HG03196 (cell line): ENCODE results near the gene CHD3.
A peak's percentile ranks its signal among the peaks of the same experiment; 100 is the strongest.

Experiments used
- ATAC-seq: cut with Tn5 transposase; IDR thresholded peaks from one replicate; pipeline ENCODE4 v1.9.1; 2021; ENCODE audit not compliant: unreplicated experiment

Gene CHD3

DNA sequence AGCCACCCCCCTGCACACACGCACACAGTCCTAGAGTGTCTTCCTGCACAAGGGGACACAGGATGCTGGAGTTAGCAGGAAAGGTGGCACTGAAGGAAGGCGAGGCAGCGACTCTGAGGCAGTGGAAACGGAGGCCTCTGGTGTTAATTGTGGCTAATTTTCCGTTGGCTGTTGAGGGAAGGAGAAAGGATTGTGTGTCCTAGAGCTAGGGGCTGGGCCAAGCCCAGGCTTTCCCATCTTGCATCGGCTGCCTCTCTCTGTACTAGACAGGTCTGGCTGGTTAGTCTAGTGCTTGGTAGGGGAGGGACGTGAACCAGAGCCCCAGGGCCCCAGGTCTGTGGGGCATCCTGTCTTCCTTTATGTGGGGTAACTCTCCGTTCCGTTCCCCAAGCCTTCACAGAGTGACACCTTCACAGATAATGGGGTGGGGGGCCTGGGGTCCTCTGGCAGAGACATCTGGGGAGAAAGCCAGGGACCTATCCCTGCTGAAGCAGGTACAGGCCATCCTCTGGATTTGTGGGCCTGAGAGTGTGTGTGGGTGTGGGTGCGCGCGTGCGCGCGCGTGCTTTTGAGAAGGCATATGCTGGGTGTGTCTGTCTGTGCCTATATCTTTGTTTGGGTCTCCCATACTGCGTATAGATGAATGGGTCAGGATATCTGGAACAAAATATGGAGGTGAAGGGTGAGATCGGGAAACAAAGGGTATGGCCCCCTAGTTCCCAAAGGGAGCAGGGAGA lies at the start of gene CHD3:
CHD3 (plus strand) TSS at position 606 of the 737 bp plus-strand sequence. CDS start 212 bp downstream, outside the sequence.
- no peak for ATAC-seq

DNA sequence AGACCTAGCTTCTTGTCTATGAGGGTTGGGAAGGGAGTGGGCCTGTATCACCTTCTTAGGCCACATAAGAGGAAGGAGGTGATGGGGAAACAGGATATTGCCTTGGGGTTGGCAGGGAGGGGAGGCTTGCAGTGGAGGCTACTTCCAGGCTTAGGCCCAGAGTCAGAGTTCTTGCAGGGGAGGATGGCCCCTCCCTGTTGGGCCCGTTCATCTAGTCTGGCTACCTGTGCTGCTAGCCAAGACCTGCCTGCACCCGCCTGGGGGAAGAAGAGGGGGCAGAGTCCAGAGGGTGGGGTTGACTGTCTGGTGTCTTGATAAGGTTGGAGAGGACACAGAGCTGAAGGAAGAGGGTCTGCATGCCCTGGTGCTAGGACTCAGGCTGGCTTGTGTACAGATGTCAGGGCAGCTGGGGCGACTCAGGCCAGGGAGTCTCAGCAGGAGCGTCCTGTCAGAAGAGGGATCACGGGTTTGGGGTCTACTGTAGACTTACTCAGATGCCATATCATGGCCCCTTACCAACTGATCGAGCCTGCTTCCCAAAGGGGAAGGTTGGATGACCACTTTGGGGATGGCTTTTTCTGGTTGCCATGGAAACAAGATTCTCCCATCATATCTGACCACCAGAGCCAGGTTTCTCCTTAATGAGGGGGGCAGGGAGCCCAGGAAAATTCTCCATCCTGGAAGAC lies 49.3 kb upstream of the CHD3 start:
- ATAC-seq, result no peak

DNA sequence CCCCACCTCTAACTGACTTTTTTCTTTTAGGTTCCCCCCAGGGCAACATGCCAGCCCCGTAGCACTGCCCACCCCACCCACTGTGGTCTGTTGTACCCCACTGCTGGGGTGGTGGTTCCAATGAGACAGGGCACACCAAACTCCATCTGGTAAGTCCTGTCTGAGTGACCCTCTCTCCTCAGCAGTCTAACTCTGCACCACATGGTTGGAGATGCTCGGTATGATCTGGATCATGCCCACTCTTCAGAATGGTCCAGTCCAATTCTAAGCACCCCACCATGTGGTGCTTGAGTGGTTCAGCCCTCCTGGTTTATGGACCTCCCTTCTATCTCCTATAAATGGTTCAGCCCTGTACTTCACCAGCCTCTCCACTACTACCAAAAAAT lies 48.7 kb upstream of the CHD3 start:
- ATAC-seq, result no peak

DNA sequence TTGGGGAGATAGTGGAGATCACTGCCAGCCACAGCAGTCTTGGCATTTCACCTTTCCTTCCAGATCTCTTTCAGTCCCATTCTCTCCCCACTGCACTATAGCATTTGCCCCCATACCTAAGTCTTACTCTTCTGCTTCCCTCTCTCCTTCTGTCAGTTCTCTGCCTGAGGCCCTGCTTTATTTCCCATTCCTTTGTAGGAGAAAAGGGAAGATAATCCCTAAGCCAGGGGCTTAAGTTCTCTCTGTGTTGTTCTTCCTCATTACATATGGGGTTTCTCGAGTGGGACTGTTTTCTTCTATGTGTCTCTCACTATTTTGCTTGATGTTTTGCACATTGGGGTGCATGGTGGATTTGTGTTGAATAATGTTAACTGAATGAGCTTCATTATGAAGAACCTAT lies 48.1 kb upstream of the CHD3 start:
- no peak for ATAC-seq

- no peak for ATAC-seq
Measured at GRCh38 chr17:7840875-7841274, 47.7 kb upstream of the CHD3 start.

- ATAC-seq, result peak; percentile 19
Measured at GRCh38 chr17:7841396-7841914, 47.1 kb upstream of the CHD3 start.

GRCh38 chr17:7841915-7842379 lies 46.6 kb upstream of the CHD3 start:
- ATAC-seq, result peak; percentile 20

DNA sequence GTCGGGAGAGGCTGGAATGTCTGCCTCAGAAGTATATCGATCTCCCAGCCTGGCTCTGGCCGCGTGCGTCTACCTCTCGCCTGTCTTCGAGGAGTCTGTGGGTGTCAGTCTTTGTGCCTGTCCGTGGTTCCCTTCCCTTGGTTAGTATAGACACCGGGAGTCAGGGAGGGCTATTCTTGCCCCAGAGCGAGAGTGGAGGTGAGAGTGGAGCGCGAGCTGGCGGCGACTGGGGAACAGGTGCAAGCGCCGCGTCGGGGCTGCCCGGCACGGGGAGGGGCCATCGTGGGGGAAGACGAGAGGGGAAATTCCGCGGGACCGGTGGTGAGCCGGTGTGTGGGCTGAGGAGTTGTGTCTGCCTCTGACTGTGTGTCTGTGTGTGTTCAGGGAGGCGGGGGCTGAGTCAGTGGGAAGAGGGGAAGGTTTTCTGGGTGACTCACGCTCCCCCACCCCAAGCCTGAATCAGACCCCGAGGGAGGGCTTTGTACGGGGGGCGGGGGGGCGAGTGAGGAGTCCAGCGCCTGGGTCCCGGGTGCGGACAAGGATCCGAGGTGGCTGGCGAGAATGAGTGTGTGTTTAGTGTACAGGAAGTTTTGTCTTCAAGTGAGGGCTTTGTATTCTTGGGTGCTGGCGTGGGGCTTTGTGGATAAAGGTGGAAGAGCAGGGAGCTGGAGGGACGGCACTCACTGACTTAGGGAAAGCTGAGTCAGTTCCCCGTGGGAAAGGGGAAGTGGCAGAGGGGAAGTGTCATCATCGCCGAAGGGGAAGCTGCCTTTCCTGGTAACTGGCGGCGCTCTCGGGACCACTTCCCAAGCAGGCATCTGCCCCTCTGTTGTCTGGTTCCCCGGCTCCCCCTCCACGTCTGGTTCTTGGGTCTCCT lies 46.0 kb upstream of the CHD3 start:
- peak; percentile 28 for ATAC-seq

DNA sequence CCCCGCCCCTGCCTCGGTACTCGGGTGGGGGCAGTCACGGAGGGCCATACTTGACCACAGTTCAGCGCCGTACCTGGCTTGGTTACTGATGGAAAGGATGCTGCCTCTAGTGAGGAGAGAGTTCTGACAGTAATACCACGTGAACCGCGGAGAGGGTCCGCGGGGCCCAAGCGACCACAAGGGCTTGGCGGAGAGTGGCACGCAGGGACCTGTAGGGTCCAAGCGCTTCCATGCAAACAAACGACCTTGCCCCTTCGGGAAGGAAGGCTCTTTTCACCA lies 45.4 kb upstream of the CHD3 start:
- no peak for ATAC-seq

DNA sequence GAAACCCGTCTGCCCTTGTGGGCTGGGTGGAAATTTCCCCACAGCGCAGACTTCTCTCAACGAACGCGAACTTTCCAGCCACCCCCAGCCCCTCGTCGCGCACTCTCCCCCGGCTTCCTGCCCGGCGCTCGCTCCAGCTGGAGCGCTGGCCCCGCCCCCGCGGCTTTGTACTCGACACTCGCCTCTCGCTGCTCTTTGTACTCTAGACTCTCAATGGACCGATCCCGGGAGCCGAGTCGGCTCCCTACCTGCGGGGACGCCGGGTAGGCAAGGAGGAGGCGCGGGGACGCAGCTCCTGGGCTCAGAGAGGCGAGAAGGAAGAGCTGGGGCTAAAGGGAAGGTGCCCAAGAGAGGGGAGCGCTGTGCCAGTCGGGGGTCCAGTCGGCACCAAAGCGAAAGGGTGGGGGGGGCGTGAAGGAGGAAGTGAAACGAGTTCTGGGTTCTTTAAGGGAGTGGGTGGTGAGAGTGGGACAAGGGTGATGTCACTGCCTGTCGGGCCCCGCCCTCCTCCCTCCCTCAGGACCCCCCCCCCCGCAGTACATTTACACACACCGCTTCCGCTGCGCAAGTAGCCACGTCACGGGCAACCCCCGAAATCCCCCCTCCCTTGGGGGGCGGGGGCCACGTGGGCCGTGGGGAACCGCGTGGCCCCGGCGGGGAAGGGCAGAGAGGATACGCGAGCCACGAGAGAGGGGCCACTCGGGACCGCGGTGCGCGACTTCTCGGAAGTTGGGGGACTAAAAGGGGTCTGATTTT lies 44.9 kb upstream of the CHD3 start:
- peak; percentile 24 for ATAC-seq

- peak; percentile 42 for ATAC-seq
Measured at GRCh38 chr17:7844292-7845154, 44.1 kb upstream of the CHD3 start.

GRCh38 chr17:7845359-7846062 lies 43.1 kb upstream of the CHD3 start:
- ATAC-seq, result no peak

DNA sequence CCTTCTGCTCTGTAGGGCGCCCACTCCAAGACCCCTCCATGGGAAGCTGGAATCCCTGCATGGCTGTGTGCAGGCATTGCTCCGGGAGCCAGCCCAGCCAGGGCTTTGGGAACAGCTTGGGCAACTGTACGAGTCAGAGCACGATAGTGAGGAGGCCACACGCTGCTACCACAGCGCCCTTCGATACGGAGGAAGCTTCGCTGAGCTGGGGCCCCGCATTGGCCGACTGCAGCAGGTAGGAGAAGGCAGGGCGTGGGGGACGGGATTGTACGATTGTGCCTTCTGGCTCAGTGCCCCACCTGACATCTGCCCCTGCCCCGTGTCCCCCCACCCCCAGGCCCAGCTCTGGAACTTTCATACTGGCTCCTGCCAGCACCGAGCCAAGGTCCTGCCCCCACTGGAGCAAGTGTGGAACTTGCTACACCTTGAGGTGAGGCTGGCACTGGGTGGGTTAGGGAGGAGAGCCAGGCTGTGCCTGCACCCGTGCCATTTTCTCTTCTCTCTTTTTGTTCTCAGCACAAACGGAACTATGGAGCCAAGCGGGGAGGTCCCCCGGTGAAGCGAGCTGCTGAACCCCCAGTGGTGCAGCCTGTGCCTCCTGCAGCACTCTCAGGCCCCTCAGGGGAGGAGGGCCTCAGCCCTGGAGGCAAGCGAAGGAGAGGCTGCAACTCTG lies 42.4 kb upstream of the CHD3 start:
- no peak for ATAC-seq

GRCh38 chr17:7846765-7847661 lies 41.6 kb upstream of the CHD3 start:
- ATAC-seq, result no peak

DNA sequence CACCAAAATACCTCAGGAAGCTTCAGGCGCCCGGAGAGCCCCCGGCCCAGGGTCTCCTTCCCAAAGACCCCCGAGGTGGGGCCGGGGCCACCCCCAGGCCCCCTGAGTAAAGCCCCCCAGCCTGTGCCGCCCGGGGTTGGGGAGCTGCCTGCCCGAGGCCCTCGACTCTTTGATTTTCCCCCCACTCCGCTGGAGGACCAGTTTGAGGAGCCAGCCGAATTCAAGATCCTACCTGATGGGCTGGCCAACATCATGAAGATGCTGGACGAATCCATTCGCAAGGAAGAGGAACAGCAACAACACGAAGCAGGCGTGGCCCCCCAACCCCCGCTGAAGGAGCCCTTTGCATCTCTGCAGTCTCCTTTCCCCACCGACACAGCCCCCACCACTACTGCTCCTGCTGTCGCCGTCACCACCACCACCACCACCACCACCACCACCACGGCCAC lies 40.4 kb upstream of the CHD3 start:
- no peak for ATAC-seq

DNA sequence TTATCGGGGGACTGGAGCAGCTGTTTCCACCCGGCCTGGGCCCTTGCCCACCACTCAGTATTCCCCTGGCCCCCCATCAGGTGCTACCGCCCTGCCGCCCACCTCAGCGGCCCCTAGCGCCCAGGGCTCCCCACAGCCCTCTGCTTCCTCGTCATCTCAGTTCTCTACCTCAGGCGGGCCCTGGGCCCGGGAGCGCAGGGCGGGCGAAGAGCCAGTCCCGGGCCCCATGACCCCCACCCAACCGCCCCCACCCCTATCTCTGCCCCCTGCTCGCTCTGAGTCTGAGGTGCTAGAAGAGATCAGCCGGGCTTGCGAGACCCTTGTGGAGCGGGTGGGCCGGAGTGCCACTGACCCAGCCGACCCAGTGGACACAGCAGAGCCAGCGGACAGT lies 39.9 kb upstream of the CHD3 start:
- ATAC-seq, result no peak

- no peak for ATAC-seq
Measured at GRCh38 chr17:7849130-7849750, 39.3 kb upstream of the CHD3 start.
